NB4 (cell line): ENCODE data around the gene AHCTF1.

ENCODE experiments used
- POLR2A ChIP-seq: IDR thresholded peaks from 2 replicates; pipeline ENCODE4 v1.6.1; 2011; ENCODE audit warnings: mild to moderate bottlenecking; ENCODE audit not compliant: insufficient read length; ENCODE audit errors: extremely low read depth
- TF ChIP-seq, protein P1 (sequence below): IDR thresholded peaks from one replicate; pipeline ENCODE4 v1.5.1; 2012; ENCODE audit warnings: low read depth, low read length
- TF ChIP-seq, protein P2 (sequence below): IDR thresholded peaks from 2 replicates; pipeline ENCODE4 v1.6.1; 2011; ENCODE audit warnings: low read depth, low read length

DNA sequence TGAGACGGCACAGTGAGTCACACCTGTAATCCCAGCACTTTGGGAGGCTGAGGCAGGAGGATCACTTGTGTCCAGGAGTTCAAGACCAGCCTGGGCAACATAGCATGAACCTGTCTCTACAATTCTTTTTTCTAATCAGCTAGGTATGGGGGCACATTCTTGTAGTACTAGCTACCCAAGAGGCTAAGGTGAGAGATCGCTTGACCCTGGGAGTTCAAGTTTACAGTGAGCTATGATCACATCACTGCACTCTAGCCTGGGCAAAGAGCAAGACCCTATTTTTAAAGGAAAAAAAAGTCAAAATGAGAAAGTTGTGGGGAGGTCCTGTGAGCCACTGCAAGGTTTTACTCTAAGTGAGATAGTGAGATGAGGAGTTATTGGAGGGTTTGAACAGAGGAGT is 34.8 kb upstream of the AHCTF1 start:
- TF ChIP-seq, protein P1, sequence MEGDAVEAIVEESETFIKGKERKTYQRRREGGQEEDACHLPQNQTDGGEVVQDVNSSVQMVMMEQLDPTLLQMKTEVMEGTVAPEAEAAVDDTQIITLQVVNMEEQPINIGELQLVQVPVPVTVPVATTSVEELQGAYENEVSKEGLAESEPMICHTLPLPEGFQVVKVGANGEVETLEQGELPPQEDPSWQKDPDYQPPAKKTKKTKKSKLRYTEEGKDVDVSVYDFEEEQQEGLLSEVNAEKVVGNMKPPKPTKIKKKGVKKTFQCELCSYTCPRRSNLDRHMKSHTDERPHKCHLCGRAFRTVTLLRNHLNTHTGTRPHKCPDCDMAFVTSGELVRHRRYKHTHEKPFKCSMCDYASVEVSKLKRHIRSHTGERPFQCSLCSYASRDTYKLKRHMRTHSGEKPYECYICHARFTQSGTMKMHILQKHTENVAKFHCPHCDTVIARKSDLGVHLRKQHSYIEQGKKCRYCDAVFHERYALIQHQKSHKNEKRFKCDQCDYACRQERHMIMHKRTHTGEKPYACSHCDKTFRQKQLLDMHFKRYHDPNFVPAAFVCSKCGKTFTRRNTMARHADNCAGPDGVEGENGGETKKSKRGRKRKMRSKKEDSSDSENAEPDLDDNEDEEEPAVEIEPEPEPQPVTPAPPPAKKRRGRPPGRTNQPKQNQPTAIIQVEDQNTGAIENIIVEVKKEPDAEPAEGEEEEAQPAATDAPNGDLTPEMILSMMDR: no peak
- TF ChIP-seq, protein P2, sequence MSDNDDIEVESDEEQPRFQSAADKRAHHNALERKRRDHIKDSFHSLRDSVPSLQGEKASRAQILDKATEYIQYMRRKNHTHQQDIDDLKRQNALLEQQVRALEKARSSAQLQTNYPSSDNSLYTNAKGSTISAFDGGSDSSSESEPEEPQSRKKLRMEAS: no peak
- TF ChIP-seq POLR2A: no peak
